HUES64 (cell line): Measurements from ENCODE around the gene MIS18A.
"Not testable (repeated sequence)": the region's sequence is repeated elsewhere in the genome, so short reads cannot be mapped to it uniquely, and the experiment has no call there.

Source experiments
- H3K27ac ChIP-seq: 2 replicates; pipeline ENCODE4 v1.7.0; 2013; ENCODE audit warnings: low read depth, low read length, inconsistent platforms
- H3K27me3 ChIP-seq: 2 replicates; pipeline ENCODE4 v1.6.1; 2013; ENCODE audit warnings: mild to moderate bottlenecking, low read length; ENCODE audit not compliant: insufficient read depth
- H3K36me3 ChIP-seq: 2 replicates; pipeline ENCODE4 v1.6.1; 2013; ENCODE audit warnings: mild to moderate bottlenecking, low read length; ENCODE audit not compliant: insufficient read depth
- H3K4me1 ChIP-seq: 2 replicates; pipeline ENCODE4 v1.6.1; 2013; ENCODE audit warnings: mild to moderate bottlenecking, low read length, moderate library complexity; ENCODE audit not compliant: insufficient read depth
- H3K4me3 ChIP-seq: 2 replicates; pipeline ENCODE4 v1.5.1; 2013; ENCODE audit warnings: mild to moderate bottlenecking, low read length, moderate library complexity
- H3K9ac ChIP-seq: 2 replicates; pipeline ENCODE4 v1.6.1; 2013; ENCODE audit warnings: mild to moderate bottlenecking, low read depth, low read length
- H3K9me3 ChIP-seq: 2 replicates; pipeline ENCODE4 v1.6.1; 2013; ENCODE audit warnings: low read depth, low read length; ENCODE audit not compliant: insufficient read depth
- WGBS: fragments of 150-250, 120-280 bp; methylation state at CpG from one replicate; pipeline ENCODE4 v1.1.7; 2013; ENCODE audit warnings: missing lambda C conversion rate; 5-methylcytosine and 5-hydroxymethylcytosine counted together

The MIS18A gene

GRCh38 chr21:32279377-32279680 lies 480 bp upstream of the MIS18A start:
- no peak overlapping the region for H3K27ac ChIP-seq
- no peaks in the 10 kb centered on the region for H3K27me3 ChIP-seq
- H3K9me3 ChIP-seq, result no peaks in the 10 kb centered on the region
- H3K4me3 ChIP-seq, result peak overlapping the region; percentile 99
- H3K9ac ChIP-seq, result peak overlapping the region; percentile 69
- H3K36me3 ChIP-seq, result peaks cover 12% of the 10 kb centered on the region
- H3K4me1 ChIP-seq, result peaks cover 5% of the 10 kb centered on the region; the same call in 1 of the 2 replicates
- WGBS, result 6% methylated on average over 7 of the region's 10 CpGs

GRCh38 chr21:32278103-32278502 lies 746 bp downstream of the MIS18A start:
- H3K27me3 ChIP-seq, result no peaks in the 10 kb centered on the region
- H3K9me3 ChIP-seq, result no peaks in the 10 kb centered on the region
- H3K9ac ChIP-seq, result peak overlapping the region; percentile 89
- peaks cover 23% of the 10 kb centered on the region for H3K36me3 ChIP-seq
- H3K27ac ChIP-seq, result no peak overlapping the region
- H3K4me3 ChIP-seq, result peak overlapping the region; percentile 99
- WGBS, result 9% methylated on average over 9 of the region's 9 CpGs
- peaks cover 5% of the 10 kb centered on the region; the same call in 1 of the 2 replicates for H3K4me1 ChIP-seq

GRCh38 chr21:32276671-32277070 lies 2.2 kb downstream of the MIS18A start:
- 97% methylated on average over 4 of the region's 4 CpGs for WGBS
- peaks cover 36% of the 10 kb centered on the region for H3K36me3 ChIP-seq
- H3K9me3 ChIP-seq, result no peaks in the 10 kb centered on the region
- no peak overlapping the region for H3K9ac ChIP-seq
- peaks cover 5% of the 10 kb centered on the region; the same call in 1 of the 2 replicates for H3K4me1 ChIP-seq
- H3K27ac ChIP-seq, result no peak overlapping the region
- no peak overlapping the region for H3K4me3 ChIP-seq
- no peaks in the 10 kb centered on the region for H3K27me3 ChIP-seq

- no peaks in the 10 kb centered on the region for H3K4me1 ChIP-seq
- WGBS, result 97% methylated on average over 4 of the region's 4 CpGs
- no peaks in the 10 kb centered on the region for H3K27me3 ChIP-seq
- H3K9ac ChIP-seq, result no peak overlapping the region
- peaks cover 88% of the 10 kb centered on the region for H3K36me3 ChIP-seq
- no peak overlapping the region for H3K27ac ChIP-seq
- no peaks in the 10 kb centered on the region for H3K9me3 ChIP-seq
- H3K4me3 ChIP-seq, result no peak overlapping the region
Measured at GRCh38 chr21:32270748-32271147, 8.1 kb downstream of the MIS18A start.

- 95% methylated on average over 18 of the region's 23 CpGs for WGBS
- H3K27me3 ChIP-seq, result not testable (repeated sequence)
Measured at GRCh38 chr21:32265321-32265720, 13.5 kb downstream of the MIS18A start.

GRCh38 chr21:32261929-32262328 lies 16.9 kb downstream of the MIS18A start:
- Histone ChIP-seq H3K27me3 (no peaks in the 10 kb centered on the region), H3K36me3 (peaks cover 4% of the 10 kb centered on the region), H3K9ac (no peak overlapping the region), H3K4me3 (no peak overlapping the region), H3K9me3 (no peaks in the 10 kb centered on the region), H3K4me1 (peaks cover 6% of the 10 kb centered on the region; the same call in 1 of the 2 replicates), H3K27ac (no peak overlapping the region)
- 98% methylated on average over 5 of the region's 5 CpGs for WGBS

More at GRCh38 chr21:32265321-32265720, 13.5 kb downstream of the MIS18A start:
- not testable (repeated sequence) for H3K9me3 ChIP-seq, H3K4me1 ChIP-seq, H3K27ac ChIP-seq, H3K9ac ChIP-seq, H3K4me3 ChIP-seq
- H3K36me3 ChIP-seq, result peaks cover 38% of the 10 kb centered on the region

GRCh38 chr21:32260130-32260529 lies 18.7 kb downstream of the MIS18A start:
- Histone ChIP-seq H3K9me3 (no peaks in the 10 kb centered on the region), H3K36me3 (no peaks in the 10 kb centered on the region), H3K4me3 (no peak overlapping the region), H3K9ac (no peak overlapping the region), H3K27ac (no peak overlapping the region), H3K4me1 (peaks cover 6% of the 10 kb centered on the region; the same call in 1 of the 2 replicates), H3K27me3 (no peaks in the 10 kb centered on the region)
- WGBS, result 87% methylated on average over 2 of the region's 2 CpGs

- H3K36me3 ChIP-seq, H3K9ac ChIP-seq, H3K27ac ChIP-seq, H3K4me1 ChIP-seq, H3K9me3 ChIP-seq, H3K27me3 ChIP-seq, H3K4me3 ChIP-seq: not testable (repeated sequence)
- WGBS, result 88% methylated on average over 4 of the region's 5 CpGs
Measured at GRCh38 chr21:32258786-32259048, 20.1 kb downstream of the MIS18A start.

- no peaks in the 10 kb centered on the region for H3K27me3 ChIP-seq
- no peak overlapping the region for H3K9ac ChIP-seq
- WGBS, result 50% methylated on average over 16 of the region's 16 CpGs
- H3K9me3 ChIP-seq, result no peaks in the 10 kb centered on the region
- no peak overlapping the region for H3K27ac ChIP-seq
- no peak overlapping the region for H3K4me3 ChIP-seq
- H3K4me1 ChIP-seq, result peaks cover 6% of the 10 kb centered on the region; the same call in 1 of the 2 replicates
- H3K36me3 ChIP-seq, result no peaks in the 10 kb centered on the region
Measured at GRCh38 chr21:32257962-32258785, 20.7 kb downstream of the MIS18A start.

GRCh38 chr21:32256873-32257620 lies 21.8 kb downstream of the MIS18A start:
- WGBS, result 85% methylated on average over 9 of the region's 9 CpGs

GRCh38 chr21:32256251-32256650 lies 22.6 kb downstream of the MIS18A start:
- Histone ChIP-seq H3K27ac (no peak overlapping the region), H3K27me3 (no peaks in the 10 kb centered on the region), H3K4me1 (peaks cover 6% of the 10 kb centered on the region; the same call in 1 of the 2 replicates), H3K9ac (no peak overlapping the region), H3K36me3 (no peaks in the 10 kb centered on the region), H3K4me3 (no peak overlapping the region), H3K9me3 (no peaks in the 10 kb centered on the region)
- 90% methylated on average over 12 of the region's 12 CpGs for WGBS

More at GRCh38 chr21:32256873-32257620, 21.8 kb downstream of the MIS18A start:
- Histone ChIP-seq H3K27me3 (no peaks in the 10 kb centered on the region), H3K36me3 (no peaks in the 10 kb centered on the region), H3K27ac (no peak overlapping the region), H3K9me3 (no peaks in the 10 kb centered on the region), H3K4me1 (peaks cover 6% of the 10 kb centered on the region; the same call in 1 of the 2 replicates), H3K4me3 (no peak overlapping the region), H3K9ac (no peak overlapping the region)
